C4-2B (cell line): ENCODE measurements around the gene CCDC54.
"Not testable (repeated sequence)": the region's sequence is repeated elsewhere in the genome, so short reads cannot be mapped to it uniquely, and the experiment has no call there.

ENCODE experiments used
- H3K27ac ChIP-seq: fragments of 450-650 bp; 2 replicates; pipeline ENCODE4 v1.5.1; 2017
- CTCF ChIP-seq: fragments of 450-650 bp; conservative IDR thresholded peaks from 2 replicates; pipeline ENCODE4 v1.5.1; 2017; ENCODE audit warnings: mild to moderate bottlenecking
- ZFX ChIP-seq: fragments of 450-650 bp; IDR thresholded peaks from 2 replicates; pipeline ENCODE4 v1.6.1; 2017

CCDC54 gene

GRCh38 chr3:107377151-107377550 is at the start of gene CCDC54:
Gene CCDC54, plus strand, starts transcription at chr3:107377439. Its CDS starts 149 bp downstream, at chr3:107377588.
- TF ChIP-seq ZFX, result no peak
- no peak for TF ChIP-seq CTCF
- no peak within 1 kb of the TSS for H3K27ac ChIP-seq

- TF ChIP-seq CTCF (no peak), ZFX (no peak)
- 0 out of 2 replicates have a peak overlapping the region, but pooled peaks have one; percentile 13 for H3K27ac ChIP-seq
These were observed 49.2 kb upstream of the CCDC54 start for GRCh38 chr3:107328069-107328468.

GRCh38 chr3:107329088-107329487 is 48.2 kb upstream of the CCDC54 start:
- no peak overlapping the region for H3K27ac ChIP-seq
- TF ChIP-seq ZFX (no peak), CTCF (no peak)

GRCh38 chr3:107339690-107340089 is 37.5 kb upstream of the CCDC54 start:
- H3K27ac ChIP-seq, result not testable (repeated sequence)

GRCh38 chr3:107344722-107345121 is 32.5 kb upstream of the CCDC54 start:
- TF ChIP-seq ZFX, result no peak
- no peak for TF ChIP-seq CTCF
- H3K27ac ChIP-seq, result no peak overlapping the region

- TF ChIP-seq CTCF (no peak), ZFX (no peak)
- no peak overlapping the region for H3K27ac ChIP-seq
These were observed 31.3 kb upstream of the CCDC54 start for GRCh38 chr3:107345822-107346405.

- no peak for TF ChIP-seq ZFX
- no peak for TF ChIP-seq CTCF
- no peak overlapping the region for H3K27ac ChIP-seq
These were observed 30.7 kb upstream of the CCDC54 start for GRCh38 chr3:107346564-107346963.

GRCh38 chr3:107347751-107348150 is 29.5 kb upstream of the CCDC54 start:
- no peak overlapping the region for H3K27ac ChIP-seq
- no peak for TF ChIP-seq CTCF
- TF ChIP-seq ZFX, result no peak
